K562 (cell line): ENCODE results near the gene VPS26A. TPM values are rescaled to one million over a fixed set of nuclear protein-coding genes. Genes with fewer than 3 reads are reported as not detected.

Experiments used
- DMBX1 ChIP-seq: fragments of 250-450 bp; sonication (Bioruptor Pico); IDR thresholded peaks from 2 replicates; pipeline ENCODE4 v1.8.0; 2022; ENCODE audit warnings: inconsistent platforms, mild to moderate bottlenecking, moderate library complexity, borderline replicate concordance
- HCFC1 ChIP-seq: IDR thresholded peaks from 2 replicates; pipeline ENCODE4 v1.6.1; 2012; ENCODE audit warnings: low read depth, low read length, improper control_type of control experiment
- HDAC3 ChIP-seq: fragments of 450-650 bp; IDR thresholded peaks from 2 replicates; pipeline ENCODE4 v1.6.1; 2018; ENCODE audit warnings: borderline replicate concordance, mild to moderate bottlenecking, moderate library complexity; ENCODE audit not compliant: partially characterized antibody
- NBN ChIP-seq: fragments of 450-650 bp; IDR thresholded peaks from 2 replicates; pipeline ENCODE4 v1.6.1; 2016; ENCODE audit warnings: low read depth, mild to moderate bottlenecking
- NCOR1 ChIP-seq: fragments of 450-650 bp; IDR thresholded peaks from 2 replicates; pipeline ENCODE4 v1.6.1; 2016; ENCODE audit warnings: mild to moderate bottlenecking, moderate library complexity
- NR2C2 ChIP-seq, 2 experiments: fragments of 200-800 bp in 1 of 2; sonication (Bioruptor generic) in 1 of 2; sonication (generic) in 1 of 2; formaldehyde crosslinking in 1 of 2; IDR thresholded peaks; 2 replicates each; pipeline versions ENCODE4 v1.6.1 to v1.8.0; 2016 to 2022; ENCODE audit warnings: mild to moderate bottlenecking in 1 of 2, missing compliant biosample characterization in 1 of 2, missing genetic modification characterization in 1 of 2, missing genetic modification reagents in 1 of 2
- PTRF ChIP-seq: fragments of 450-650 bp; IDR thresholded peaks from 2 replicates; pipeline ENCODE4 v1.6.1; 2016; ENCODE audit warnings: mild to moderate bottlenecking, missing genetic modification characterization, missing compliant biosample characterization
- TCFL5 ChIP-seq: fragments of 250-450 bp; sonication (Bioruptor Pico); conservative IDR thresholded peaks from 2 replicates; pipeline ENCODE4 v1.6.1; 2021; ENCODE audit warnings: mild to moderate bottlenecking, moderate library complexity, matching md5 sums
- WHSC1 ChIP-seq: IDR thresholded peaks from one replicate; pipeline ENCODE4 v1.6.1; 2012; ENCODE audit warnings: low read length, control low read depth, inconsistent platforms
- XRCC5 ChIP-seq: fragments of 200-400 bp; formaldehyde crosslinking; IDR thresholded peaks from 2 replicates; pipeline ENCODE4 v1.6.1; 2017; ENCODE audit warnings: low read depth, mild to moderate bottlenecking, low read length
- ZNF431 ChIP-seq: sonication (generic); formaldehyde crosslinking; IDR thresholded peaks from 2 replicates; pipeline ENCODE4 v1.8.0; 2022; ENCODE audit warnings: mild to moderate bottlenecking, missing genetic modification reagents
- ZNF507 ChIP-seq: conservative IDR thresholded peaks from 2 replicates; pipeline ENCODE4 v1.6.1; 2017; ENCODE audit warnings: missing genetic modification characterization, missing compliant biosample characterization
- ZNF561 ChIP-seq: fragments of 450-650 bp; formaldehyde crosslinking; conservative IDR thresholded peaks from 2 replicates; pipeline ENCODE4 v1.4.0; 2020; ENCODE audit warnings: mild to moderate bottlenecking, moderate library complexity
- ZNF589 ChIP-seq: fragments of 200-800 bp; sonication (Bioruptor generic); IDR thresholded peaks from 2 replicates; pipeline ENCODE4 v1.6.1; 2016; ENCODE audit warnings: low read depth, missing genetic modification characterization, missing compliant biosample characterization
- ZNF696 ChIP-seq: fragments of 250-450 bp; sonication (Bioruptor Pico); conservative IDR thresholded peaks from 2 replicates; pipeline ENCODE4 v1.4.0; 2020; ENCODE audit warnings: mild to moderate bottlenecking, moderate library complexity
- polyA plus RNA-seq, 8 experiments: library from polyadenylated mRNA; depleted of rRNA in 4 of 8; stranded (reverse) in 5 of 8; unstranded in 3 of 8; fragments of >200 nt; fragmentation: Nextera tagmentation in 2 of 8; fragmentation: Illumina TruSeq in 1 of 8; extraction: Ambion mirVana in 2 of 8; extraction: Trizol in 1 of 8; gene quantifications; 2 replicates each; pipeline versions ENCODE4 v1.2.1 to v1.2.3, GENCODE V29; 2011 to 2014; ENCODE audit warnings: inconsistent platforms in 1 of 8, missing spikeins in 1 of 8
- total RNA-seq, 7 experiments: library from RNA; depleted of rRNA in 6 of 7; stranded (reverse); fragments of >200 nt in 6 of 7; fragmentation: Illumina TruSeq in 2 of 7; extraction: Trizol in 2 of 7; gene quantifications; 2 replicates each; pipeline versions ENCODE4 v1.2.1 to v1.2.3, GENCODE V29; 2011 to 2021; ENCODE audit warnings: low replicate concordance in 1 of 7
- TF ChIP-seq, protein P1 (sequence below), 2 experiments: fragments of 450-650 bp in 1 of 2; sonication (generic) in 1 of 2; formaldehyde crosslinking in 1 of 2; IDR thresholded peaks in 1 of 2; conservative IDR thresholded peaks in 1 of 2; 2 replicates each; pipeline versions ENCODE4 v1.6.1 to v1.8.1; 2016 to 2023; ENCODE audit warnings: mild to moderate bottlenecking in 2 of 2, moderate library complexity in 2 of 2, inconsistent platforms in 1 of 2, missing genetic modification reagents in 1 of 2
- TF ChIP-seq, protein P2 (sequence below): fragments of 450-650 bp; formaldehyde crosslinking; IDR thresholded peaks from 2 replicates; pipeline ENCODE4 v1.4.0; 2022; ENCODE audit warnings: mild to moderate bottlenecking, moderate library complexity
- TF ChIP-seq, protein P3 (sequence below), 3 experiments: fragments of 200-800 bp in 1 of 3; sonication (Bioruptor generic) in 1 of 3; sonication (generic) in 1 of 3; formaldehyde crosslinking in 1 of 3; IDR thresholded peaks; 2 replicates each; pipeline versions ENCODE4 v1.6.1 to v1.8.0; 2016 to 2022; ENCODE audit warnings: mild to moderate bottlenecking in 2 of 3, missing compliant biosample characterization in 2 of 3, missing genetic modification characterization in 2 of 3, missing genetic modification reagents in 1 of 3

Gene VPS26A
- total and polyA plus RNA-seq, 9 of the 15 experiments (the other 6 are each of a cell fraction or from before 2014, with no cell fraction given) = 47.1 to 137 (median 69.3) TPM

DNA sequence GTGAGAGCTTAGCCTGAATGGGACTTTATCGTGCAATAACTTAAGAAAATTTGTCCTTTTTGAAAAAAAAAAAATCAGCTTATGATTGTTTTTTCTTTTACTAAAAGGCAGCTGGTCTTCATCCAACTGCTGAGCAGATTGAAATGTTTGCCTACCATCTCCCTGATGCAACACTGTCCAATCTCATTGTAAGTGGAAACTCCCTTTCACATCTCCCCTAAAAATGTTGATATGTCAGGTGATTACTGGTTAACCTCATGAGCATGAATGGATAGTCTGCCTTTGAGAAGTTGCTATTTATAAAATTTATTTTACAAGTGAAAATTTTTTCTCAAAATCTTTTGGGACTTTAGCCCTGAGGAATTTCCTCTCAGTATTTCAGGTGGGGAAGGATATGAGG, 78.4 kb downstream of the VPS26A start (continued):
- no peak for TF ChIP-seq ZNF431
- no peak for TF ChIP-seq NBN
- TF ChIP-seq ZNF561 (CRISPR knock-in tag) = no peak
- TF ChIP-seq WHSC1 = no peak
- peak; percentile 88 for TF ChIP-seq ZNF589 (CRISPR knock-in tag)
- no peak for TF ChIP-seq NR2C2 (CRISPR knock-in tag; IDR thresholded peaks at IDR 0.05)
- peak; percentile 47; the same call in 1 of the 2 replicates for TF ChIP-seq NR2C2 (tag; IDR thresholded peaks at IDR 0.05)
- TF ChIP-seq PTRF (tag) = no peak
- no peak for TF ChIP-seq HCFC1
- no peak for TF ChIP-seq ZNF696 (CRISPR knock-in tag)
- TF ChIP-seq ZNF507 (tag) = no peak
- no peak for TF ChIP-seq TCFL5 (CRISPR knock-in tag)
- TF ChIP-seq, protein P1, sequence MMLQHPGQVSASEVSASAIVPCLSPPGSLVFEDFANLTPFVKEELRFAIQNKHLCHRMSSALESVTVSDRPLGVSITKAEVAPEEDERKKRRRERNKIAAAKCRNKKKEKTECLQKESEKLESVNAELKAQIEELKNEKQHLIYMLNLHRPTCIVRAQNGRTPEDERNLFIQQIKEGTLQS (IDR thresholded peaks at IDR 0.05) = peak; percentile 46; the same call in 1 of the 2 replicates
- TF ChIP-seq, protein P1 (CRISPR knock-in tag; conservative IDR thresholded peaks at IDR 0.05) = no peak
- TF ChIP-seq XRCC5 = no peak
- TF ChIP-seq DMBX1 (CRISPR knock-in tag) = no peak
- TF ChIP-seq, protein P2, sequence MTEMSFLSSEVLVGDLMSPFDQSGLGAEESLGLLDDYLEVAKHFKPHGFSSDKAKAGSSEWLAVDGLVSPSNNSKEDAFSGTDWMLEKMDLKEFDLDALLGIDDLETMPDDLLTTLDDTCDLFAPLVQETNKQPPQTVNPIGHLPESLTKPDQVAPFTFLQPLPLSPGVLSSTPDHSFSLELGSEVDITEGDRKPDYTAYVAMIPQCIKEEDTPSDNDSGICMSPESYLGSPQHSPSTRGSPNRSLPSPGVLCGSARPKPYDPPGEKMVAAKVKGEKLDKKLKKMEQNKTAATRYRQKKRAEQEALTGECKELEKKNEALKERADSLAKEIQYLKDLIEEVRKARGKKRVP (CRISPR knock-in tag) = peak; percentile 84
- TF ChIP-seq NCOR1 = no peak
- TF ChIP-seq HDAC3 = no peak
- TF ChIP-seq, protein P3, sequence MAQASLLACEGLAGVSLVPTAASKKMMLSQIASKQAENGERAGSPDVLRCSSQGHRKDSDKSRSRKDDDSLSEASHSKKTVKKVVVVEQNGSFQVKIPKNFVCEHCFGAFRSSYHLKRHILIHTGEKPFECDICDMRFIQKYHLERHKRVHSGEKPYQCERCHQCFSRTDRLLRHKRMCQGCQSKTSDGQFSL (CRISPR knock-in tag; IDR thresholded peaks at IDR 0.05) = no peak
- TF ChIP-seq, protein P3 (tag; IDR thresholded peaks at IDR 0.05) = no peak
